NCI-H82 treated with DMSO at 0.1 percent for 48 hours (cell line): Measurements from ENCODE around the gene FBXO34.
"Not testable (repeated sequence)": the region's sequence is repeated elsewhere in the genome, so short reads cannot be mapped to it uniquely, and the experiment has no call there.

Source experiments
- DNase-seq: peaks from one replicate; lab custom pipeline; 2025; ENCODE audit not compliant: unreplicated experiment; lab: John Stamatoyannopoulos, UW

FBXO34 gene

DNA sequence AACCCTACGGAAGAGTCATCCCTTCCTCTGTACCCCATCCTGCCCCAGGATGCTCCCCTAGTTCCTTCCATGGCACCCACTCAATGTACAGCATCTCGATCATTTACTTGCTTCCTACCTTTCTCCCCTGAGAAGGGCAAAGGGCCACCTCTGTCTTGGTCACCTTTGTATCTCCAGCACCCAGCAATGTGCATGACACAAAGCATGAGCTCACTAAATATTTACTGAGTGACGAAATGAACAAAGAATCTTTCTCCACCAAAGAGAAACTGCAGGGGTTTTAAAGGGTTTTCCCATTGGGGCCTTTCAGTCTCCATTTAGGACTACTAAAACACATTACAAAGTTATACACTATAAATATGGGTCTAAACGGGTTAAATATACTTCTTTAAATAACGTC lies 109.8 kb downstream of the FBXO34 start:
- no peak for DNase-seq

GRCh38 chr14:55381561-55381960 lies 110.3 kb downstream of the FBXO34 start:
- no peak for DNase-seq

- DNase-seq, result no peak
Observed at GRCh38 chr14:55382483-55382882, 111.3 kb downstream of the FBXO34 start.

- not testable (repeated sequence) for DNase-seq
Observed at GRCh38 chr14:55383056-55383466, 111.8 kb downstream of the FBXO34 start.

DNA sequence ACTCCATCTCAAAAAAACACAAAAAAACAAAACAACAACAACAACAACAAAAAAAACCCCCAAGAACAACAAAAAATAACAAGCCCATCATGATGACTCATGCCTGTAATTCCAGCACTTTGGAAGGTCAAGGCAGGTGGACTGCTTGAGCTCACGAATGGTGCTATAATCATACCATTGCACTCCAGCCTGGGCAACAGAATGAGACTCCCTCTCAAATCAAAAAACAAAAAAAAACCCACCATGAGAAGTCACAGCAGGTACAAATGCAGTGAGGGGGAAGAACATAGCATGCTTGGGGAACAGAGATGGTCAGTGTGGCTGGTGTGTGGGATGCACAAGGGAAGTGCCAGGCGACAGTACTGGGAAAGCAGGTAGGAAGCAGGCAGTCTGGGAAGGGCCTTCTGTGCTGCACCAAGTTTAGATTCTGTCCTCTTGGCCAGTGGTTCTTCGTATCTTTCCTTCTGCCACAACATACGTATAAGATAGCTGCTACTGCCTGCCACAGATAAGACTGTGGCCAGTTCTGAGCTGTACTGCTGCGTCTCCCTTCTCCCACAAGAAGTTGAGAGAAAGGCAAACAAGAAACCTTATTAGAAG lies 112.4 kb downstream of the FBXO34 start:
- DNase-seq, result no peak

GRCh38 chr14:55384536-55384935 lies 113.3 kb downstream of the FBXO34 start:
- DNase-seq, result no peak

- DNase-seq, result no peak
Observed at GRCh38 chr14:55386037-55386808, 115.0 kb downstream of the FBXO34 start.

DNA sequence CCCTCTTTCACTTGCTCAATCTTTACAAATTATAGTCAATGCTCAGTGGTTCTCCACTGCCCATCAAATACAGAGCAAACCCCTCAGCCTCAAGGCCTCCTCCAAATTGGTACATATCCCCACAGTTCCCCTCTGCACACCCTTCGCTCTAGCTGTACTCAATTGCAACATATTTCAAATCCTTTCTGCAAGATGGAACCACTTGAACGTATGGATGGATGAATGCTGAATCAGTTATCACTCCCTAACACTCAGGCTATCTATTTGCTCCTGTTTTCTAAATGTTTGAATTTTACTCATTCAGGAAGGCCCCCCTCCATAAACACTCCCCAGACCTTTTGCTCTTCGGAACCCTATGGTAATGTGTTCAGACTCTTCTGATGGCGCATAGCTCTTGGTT lies 115.9 kb downstream of the FBXO34 start:
- DNase-seq, result no peak

- no peak for DNase-seq
Observed at GRCh38 chr14:55388160-55388559, 116.9 kb downstream of the FBXO34 start.

DNA sequence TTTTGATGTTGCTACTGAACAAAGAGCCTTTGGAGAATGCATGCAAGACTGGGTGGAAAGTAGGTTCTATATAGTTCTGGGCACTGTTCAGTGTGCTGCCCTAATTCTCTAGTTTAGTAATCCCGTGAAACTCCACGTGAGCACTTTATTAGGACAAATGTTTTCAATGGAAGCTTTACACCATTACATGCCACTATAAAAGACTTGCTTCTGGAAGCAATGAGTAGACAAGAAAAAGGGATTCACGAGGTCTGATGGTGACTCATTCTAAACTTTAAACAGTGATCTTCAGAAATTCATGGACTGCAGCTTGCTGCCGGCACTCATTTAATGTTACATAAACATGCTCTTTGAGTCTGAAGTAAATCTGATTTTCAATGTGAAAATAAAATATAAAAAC lies 118.1 kb downstream of the FBXO34 start:
- DNase-seq, result no peak

DNA sequence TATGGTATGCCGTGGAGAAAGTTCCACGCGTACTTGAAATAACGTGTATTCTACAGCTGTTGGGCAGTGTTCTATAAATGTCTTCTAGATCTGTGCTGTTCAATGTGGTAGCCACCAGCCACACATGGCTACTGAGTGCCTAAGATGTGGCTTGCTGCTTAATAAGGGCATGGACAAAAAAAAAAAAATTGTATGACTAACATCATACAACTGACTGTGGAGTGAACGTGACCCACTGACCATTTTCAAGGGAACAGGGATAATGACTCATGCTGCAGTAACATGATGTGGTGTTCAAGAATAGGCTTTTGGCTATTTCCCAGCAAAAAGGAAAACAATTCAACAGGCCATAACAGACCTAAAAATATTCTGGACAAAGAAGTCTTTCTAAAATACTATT lies 127.5 kb downstream of the FBXO34 start:
- no peak for DNase-seq

GRCh38 chr14:55399183-55399582 lies 128.0 kb downstream of the FBXO34 start:
- DNase-seq, result no peak

DNA sequence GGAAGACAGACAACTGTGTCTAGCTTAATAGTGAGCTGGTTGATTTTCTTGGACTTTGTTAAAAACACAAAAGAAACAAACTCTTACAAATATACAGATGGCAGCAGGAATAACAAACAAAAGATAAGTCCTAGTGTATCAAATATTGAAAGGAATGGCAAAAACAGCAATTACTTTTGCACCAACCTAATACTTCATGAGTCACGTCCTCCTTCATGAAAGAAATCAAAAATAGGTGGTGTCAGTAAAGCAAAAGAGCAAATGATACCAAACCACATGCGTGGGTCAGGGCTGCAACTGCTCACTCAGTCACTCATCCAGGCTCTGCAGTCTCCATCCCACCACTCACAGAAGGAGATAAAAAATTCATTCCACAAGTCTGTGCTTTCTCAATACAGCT lies 128.6 kb downstream of the FBXO34 start:
- DNase-seq, result no peak

DNA sequence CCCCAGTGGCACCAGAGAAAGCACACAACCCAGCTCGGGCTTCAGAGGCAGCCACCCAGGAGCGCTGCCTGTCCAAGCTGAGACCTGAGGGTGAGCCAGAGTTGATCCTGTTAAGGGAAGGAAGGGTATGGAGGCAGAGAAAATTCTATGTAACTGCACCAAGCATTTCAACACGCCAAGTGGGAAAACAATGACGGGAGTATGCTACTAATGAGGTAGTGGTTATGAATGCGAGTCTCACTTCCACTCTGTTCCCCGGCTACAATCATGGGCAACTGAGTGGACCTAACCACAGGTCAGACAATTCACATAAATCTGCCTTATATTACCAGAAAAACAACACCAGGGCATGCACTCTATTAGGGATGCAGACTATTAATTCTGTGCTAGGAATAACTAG lies 130.5 kb downstream of the FBXO34 start:
- DNase-seq, result no peak
